Endodermal cell (in vitro differentiated cells): ENCODE measurements around the gene ABHD16B. TPM values are rescaled to one million over a fixed set of nuclear protein-coding genes. Genes with fewer than 3 reads are reported as not detected.

Experiments used
- DNase-seq: peaks from one replicate; pipeline ENCODE4 v3.0.0-alpha.2; 2017
- H3K27ac ChIP-seq: 2 replicates; pipeline ENCODE4 v1.5.1; 2013; ENCODE audit warnings: mild to moderate bottlenecking, low read depth, low read length, moderate library complexity
- H3K27me3 ChIP-seq: 2 replicates; pipeline ENCODE4 v1.6.1; 2013; ENCODE audit warnings: mild to moderate bottlenecking, low read length, moderate library complexity; ENCODE audit not compliant: insufficient read depth, control insufficient read depth, poor library complexity, severe bottlenecking
- H3K36me3 ChIP-seq: 2 replicates; pipeline ENCODE4 v1.7.0; 2013; ENCODE audit warnings: mild to moderate bottlenecking, low read length, moderate library complexity; ENCODE audit not compliant: control insufficient read depth, insufficient read depth
- H3K4me1 ChIP-seq: one replicate; pipeline ENCODE4 v1.7.0; 2013; ENCODE audit warnings: low read length; ENCODE audit not compliant: control insufficient read depth, insufficient read depth
- H3K4me3 ChIP-seq: 2 replicates; pipeline ENCODE4 v1.5.1; 2013; ENCODE audit warnings: mild to moderate bottlenecking, low read length, moderate library complexity
- H3K9ac ChIP-seq: 2 replicates; pipeline ENCODE4 v1.6.1; 2013; ENCODE audit warnings: mild to moderate bottlenecking, low read length, moderate library complexity; ENCODE audit not compliant: poor library complexity, severe bottlenecking; ENCODE audit errors: extremely low read depth
- H3K9me3 ChIP-seq: 2 replicates; pipeline ENCODE4 v1.6.1; 2013; ENCODE audit warnings: mild to moderate bottlenecking, low read length, moderate library complexity; ENCODE audit not compliant: control insufficient read depth
- H3K27ac Mint-ChIP-seq: 2 replicates; pipeline ENCODE4 v1.8.0; 2020; ENCODE audit warnings: mixed read lengths
- H3K27me3 Mint-ChIP-seq: 2 replicates; pipeline ENCODE4 v1.8.0; 2021; ENCODE audit warnings: mild to moderate bottlenecking, mixed read lengths; ENCODE audit not compliant: insufficient read depth
- H3K36me3 Mint-ChIP-seq: 2 replicates; pipeline ENCODE4 v1.8.0; 2020; ENCODE audit warnings: low read depth, mixed read lengths
- H3K4me1 Mint-ChIP-seq: 2 replicates; pipeline ENCODE4 v1.8.0; 2020; ENCODE audit warnings: mixed read lengths
- H3K4me3 Mint-ChIP-seq: 2 replicates; pipeline ENCODE4 v1.8.0; 2020; ENCODE audit warnings: mild to moderate bottlenecking, moderate library complexity, mixed read lengths
- H3K9me3 Mint-ChIP-seq: 2 replicates; pipeline ENCODE4 v1.8.0; 2020; ENCODE audit warnings: mild to moderate bottlenecking, mixed read lengths
- CTCF ChIP-seq: fragments of 200-600 bp; sonication (generic); conservative IDR thresholded peaks from 2 replicates; pipeline ENCODE4 v1.5.0; 2021; ENCODE audit warnings: antibody characterized with exemption, mild to moderate bottlenecking
- WGBS, 2 experiments: methylation state at CpG; one replicate each; pipeline versions ENCODE4 v1.1.5 to v1.1.7; 2013; ENCODE audit warnings: missing lambda C conversion rate in 2 of 2, mixed read lengths in 1 of 2; ENCODE audit not compliant: insufficient coverage in 1 of 2, insufficient read length in 1 of 2; 5-methylcytosine and 5-hydroxymethylcytosine counted together
- long read RNA-seq, 4 experiments: library from polyadenylated mRNA in 2 of 4; library from RNA in 1 of 4; library from capped mRNA in 1 of 4; stranded (forward) in 3 of 4; unstranded in 1 of 4; transcript quantifications; one replicate each; pipeline ENCODE4 v2.0.0, GENCODE V29; 2020 to 2021; ENCODE audit warnings: inconsistent platforms in 1 of 4
- polyA plus RNA-seq, 2 experiments: library from polyadenylated mRNA; stranded (reverse); fragments of 50-300 nt; gene quantifications; one replicate each; pipeline ENCODE4 v1.2.3, GENCODE V29; 2013
- total RNA-seq, 2 donors: library from RNA; stranded (reverse); fragmentation: NEBNext Ultra II Directional in 1 of 2; extraction: Animal tissue kit (Norgen Biotek cat#: 25700) in 1 of 2; gene quantifications; 2 replicates in 1 of 2; 3 replicates in 1 of 2; pipeline ENCODE4 v1.2.1, GENCODE V29; 2021

Gene ABHD16B
- total RNA-seq, result not detected
- not detected for polyA plus RNA-seq (2013, experiment 1 of 2)
- not detected for polyA plus RNA-seq (2013, experiment 2 of 2)
- long read RNA-seq, experiment 1, result 0 reads
- long read RNA-seq, experiment 2, result 0 reads
- long read RNA-seq, experiment 3, result 0 reads
- long read RNA-seq, experiment 4, result 0 reads

GRCh38 chr20:63861365-63861934, at the start of gene ABHD16B:
Gene ABHD16B, plus strand, starts transcription at chr20:63861498. Its CDS starts 43 bp downstream, at chr20:63861541.
- WGBS, 2 experiments, result 95 to 96% methylated on average over 51 to 59 of the region's 59 CpGs
- Mint-ChIP-seq H3K4me3 (no peak within 1 kb of the TSS), H3K4me1 (peaks cover 36% of the 10 kb centered on the region)

GRCh38 chr20:63814891-63815614, 46.2 kb upstream of the ABHD16B start:
- Mint-ChIP-seq H3K36me3 (peaks cover 4% of the 10 kb centered on the region), H3K4me1 (peaks cover 4% of the 10 kb centered on the region), H3K9me3 (no peaks in the 10 kb centered on the region), H3K27me3 (no peaks in the 10 kb centered on the region), H3K4me3 (no peak overlapping the region), H3K27ac (no peak overlapping the region)
- H3K4me3 ChIP-seq, result no peak overlapping the region
- H3K9ac ChIP-seq, result no peak overlapping the region
- TF ChIP-seq CTCF, result no peak
- no peak overlapping the region for H3K27ac ChIP-seq
- H3K9me3 ChIP-seq, result no peaks in the 10 kb centered on the region
- 83 to 86% methylated on average over 7 to 8 of the region's 8 CpGs for WGBS, 2 experiments
- no peaks in the 10 kb centered on the region for H3K4me1 ChIP-seq
- H3K27me3 ChIP-seq, result no peaks in the 10 kb centered on the region
- no peak for DNase-seq
- no peaks in the 10 kb centered on the region for H3K36me3 ChIP-seq

More at GRCh38 chr20:63861365-63861934, at the start of gene ABHD16B:
- Mint-ChIP-seq H3K9me3 (no peaks in the 10 kb centered on the region), H3K36me3 (peaks cover 4% of the 10 kb centered on the region), H3K27me3 (no peaks in the 10 kb centered on the region), H3K27ac (peak within 1 kb of the TSS; percentile 24)
- peaks cover 6% of the 10 kb centered on the region for H3K36me3 ChIP-seq
- DNase-seq, result no peak
- no peak within 1 kb of the TSS for H3K27ac ChIP-seq
- peaks cover 4% of the 10 kb centered on the region for H3K4me1 ChIP-seq
- no peak within 1 kb of the TSS for H3K4me3 ChIP-seq
- no peaks in the 10 kb centered on the region for H3K27me3 ChIP-seq
- no peaks in the 10 kb centered on the region for H3K9me3 ChIP-seq
- no peak for TF ChIP-seq CTCF
- no peak within 1 kb of the TSS for H3K9ac ChIP-seq

GRCh38 chr20:63815615-63816253, 45.6 kb upstream of the ABHD16B start:
- peaks cover 4% of the 10 kb centered on the region for H3K4me1 Mint-ChIP-seq
- WGBS, 2 experiments, result 97 to 100% methylated on average over 2 to 14 of the region's 14 CpGs
- no peak overlapping the region for H3K4me3 Mint-ChIP-seq
- H3K27ac Mint-ChIP-seq, result no peak overlapping the region
- Histone ChIP-seq H3K9me3 (no peaks in the 10 kb centered on the region), H3K4me1 (no peaks in the 10 kb centered on the region), H3K27me3 (no peaks in the 10 kb centered on the region), H3K36me3 (no peaks in the 10 kb centered on the region), H3K9ac (no peak overlapping the region), H3K27ac (no peak overlapping the region), H3K4me3 (no peak overlapping the region)
- no peak for TF ChIP-seq CTCF
- H3K36me3 Mint-ChIP-seq, result peaks cover 4% of the 10 kb centered on the region
- no peak for DNase-seq
- H3K27me3 Mint-ChIP-seq, result no peaks in the 10 kb centered on the region
- H3K9me3 Mint-ChIP-seq, result no peaks in the 10 kb centered on the region
